Suprapubic skin (tissue), 4 donors: ENCODE results near the gene DNAH12. TPM values are rescaled to one million over a fixed set of nuclear protein-coding genes. Genes with fewer than 3 reads are reported as not detected.

Experiments used
- DNase-seq, 2 donors: peaks; one replicate each; pipeline ENCODE4 v3.0.0-alpha.2; 2019; ENCODE audit warnings: low spot score in 2 of 2
- H3K27ac ChIP-seq: fragments of 200-600 bp; sonication (generic); one replicate; pipeline ENCODE4 v1.5.1; 2019
- H3K27me3 ChIP-seq: fragments of 200-600 bp; sonication (generic); one replicate; pipeline ENCODE4 v1.5.1; 2019
- H3K36me3 ChIP-seq: fragments of 200-600 bp; sonication (generic); one replicate; pipeline ENCODE4 v1.5.1; 2019
- H3K4me1 ChIP-seq: fragments of 200-600 bp; sonication (generic); one replicate; pipeline ENCODE4 v1.5.1; 2019
- H3K4me3 ChIP-seq: fragments of 200-600 bp; sonication (generic); one replicate; pipeline ENCODE4 v1.5.1; 2019; ENCODE audit warnings: mild to moderate bottlenecking
- H3K9me3 ChIP-seq: fragments of 200-600 bp; sonication (generic); one replicate; pipeline ENCODE4 v1.5.1; 2019
- EP300 ChIP-seq: sonication (generic); formaldehyde crosslinking; IDR thresholded peaks from one replicate; pipeline ENCODE4 v1.6.1; 2017; ENCODE audit warnings: antibody characterized with exemption
- POLR2A ChIP-seq, 2 donors: fragments of 450-650 bp; IDR thresholded peaks; one replicate each; pipeline ENCODE4 v1.6.1; 2017; ENCODE audit warnings: antibody characterized with exemption in 2 of 2, mild to moderate bottlenecking in 2 of 2, moderate library complexity in 2 of 2
- POLR2AphosphoS5 ChIP-seq, 3 donors: sonication (generic); formaldehyde crosslinking; IDR thresholded peaks; one replicate each; pipeline ENCODE4 v1.6.1; 2017; ENCODE audit warnings: antibody characterized with exemption in 3 of 3
- whole genome bisulfite sequencing: methylation state at CpG from one replicate; pipeline ENCODE4 v1.1.5; 2018; 5-methylcytosine and 5-hydroxymethylcytosine counted together
- total RNA-seq, 4 donors: library from RNA; depleted of rRNA; stranded (reverse); fragments of >200 nt; gene quantifications; one replicate each; pipeline ENCODE4 v1.1.0, GENCODE V29; 2016
- TF ChIP-seq, protein P1 (sequence below), 2 donors: fragments of 200-600 bp in 1 of 2; fragments of 450-650 bp in 1 of 2; sonication (generic) in 1 of 2; IDR thresholded peaks; one replicate each; pipeline ENCODE4 v1.5.1; 2016 to 2019; ENCODE audit warnings: antibody characterized with exemption in 2 of 2, mild to moderate bottlenecking in 1 of 2, moderate library complexity in 1 of 2

The DNAH12 gene
- total RNA-seq, 4 donors from 2014 or later: 0.73 TPM; not detected in 3

DNA sequence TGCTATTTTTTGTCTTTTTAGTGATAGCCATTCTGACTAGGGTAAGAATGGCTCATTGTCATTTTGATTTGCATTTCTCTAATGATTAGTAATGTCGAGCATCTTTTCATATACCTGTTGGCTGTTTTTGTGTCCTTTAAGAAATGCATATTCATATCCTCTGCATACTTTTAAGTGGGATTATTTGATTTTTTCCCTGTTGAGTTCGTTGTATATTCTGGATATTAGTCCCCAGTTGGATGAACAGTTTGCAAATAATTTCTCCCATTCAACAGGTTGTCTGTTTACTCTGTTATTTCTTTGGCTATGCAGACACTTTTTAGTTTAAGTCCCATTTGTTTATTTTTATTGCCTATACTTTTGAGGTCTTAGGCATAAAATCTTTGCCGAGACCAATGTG lies 282.2 kb downstream of the DNAH12 start:
- no peaks in the 10 kb centered on the region for H3K4me1 ChIP-seq
- no peak for TF ChIP-seq POLR2A (IDR thresholded peaks at IDR 0.05)
- TF ChIP-seq EP300: no peak
- TF ChIP-seq, protein P1, sequence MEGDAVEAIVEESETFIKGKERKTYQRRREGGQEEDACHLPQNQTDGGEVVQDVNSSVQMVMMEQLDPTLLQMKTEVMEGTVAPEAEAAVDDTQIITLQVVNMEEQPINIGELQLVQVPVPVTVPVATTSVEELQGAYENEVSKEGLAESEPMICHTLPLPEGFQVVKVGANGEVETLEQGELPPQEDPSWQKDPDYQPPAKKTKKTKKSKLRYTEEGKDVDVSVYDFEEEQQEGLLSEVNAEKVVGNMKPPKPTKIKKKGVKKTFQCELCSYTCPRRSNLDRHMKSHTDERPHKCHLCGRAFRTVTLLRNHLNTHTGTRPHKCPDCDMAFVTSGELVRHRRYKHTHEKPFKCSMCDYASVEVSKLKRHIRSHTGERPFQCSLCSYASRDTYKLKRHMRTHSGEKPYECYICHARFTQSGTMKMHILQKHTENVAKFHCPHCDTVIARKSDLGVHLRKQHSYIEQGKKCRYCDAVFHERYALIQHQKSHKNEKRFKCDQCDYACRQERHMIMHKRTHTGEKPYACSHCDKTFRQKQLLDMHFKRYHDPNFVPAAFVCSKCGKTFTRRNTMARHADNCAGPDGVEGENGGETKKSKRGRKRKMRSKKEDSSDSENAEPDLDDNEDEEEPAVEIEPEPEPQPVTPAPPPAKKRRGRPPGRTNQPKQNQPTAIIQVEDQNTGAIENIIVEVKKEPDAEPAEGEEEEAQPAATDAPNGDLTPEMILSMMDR (IDR thresholded peaks at IDR 0.05): no peak
- TF ChIP-seq POLR2AphosphoS5 (IDR thresholded peaks at IDR 0.05): no peak
- no peaks in the 10 kb centered on the region for H3K27me3 ChIP-seq
- H3K27ac ChIP-seq: no peak overlapping the region
- no peak overlapping the region for H3K4me3 ChIP-seq
- no peaks in the 10 kb centered on the region for H3K9me3 ChIP-seq
- peaks cover 94% of the 10 kb centered on the region for H3K36me3 ChIP-seq
- 91% methylated on average over 3 of the region's 3 CpGs for WGBS
- no peak for DNase-seq

GRCh38 chr3:57261119-57261518 lies 283.0 kb downstream of the DNAH12 start:
- WGBS: 91% methylated on average over 4 of the region's 4 CpGs
- Histone ChIP-seq H3K27me3 (no peaks in the 10 kb centered on the region), H3K36me3 (peaks cover 88% of the 10 kb centered on the region), H3K27ac (no peak overlapping the region), H3K9me3 (no peaks in the 10 kb centered on the region), H3K4me3 (no peak overlapping the region), H3K4me1 (no peaks in the 10 kb centered on the region)
- no peak for DNase-seq
- TF ChIP-seq POLR2AphosphoS5 (IDR thresholded peaks at IDR 0.05): no peak
- no peak for TF ChIP-seq EP300
- no peak for TF ChIP-seq POLR2A (IDR thresholded peaks at IDR 0.05)
- TF ChIP-seq, protein P1 (IDR thresholded peaks at IDR 0.05): no peak

- Histone ChIP-seq H3K9me3 (no peaks in the 10 kb centered on the region), H3K36me3 (peaks cover 72% of the 10 kb centered on the region), H3K4me1 (no peaks in the 10 kb centered on the region), H3K4me3 (no peak overlapping the region), H3K27ac (no peak overlapping the region), H3K27me3 (no peaks in the 10 kb centered on the region)
- TF ChIP-seq EP300 (no peak), POLR2A (IDR thresholded peaks at IDR 0.05) (no peak), POLR2AphosphoS5 (IDR thresholded peaks at IDR 0.05) (no peak)
- TF ChIP-seq, protein P1 (IDR thresholded peaks at IDR 0.05): no peak
- no peak for DNase-seq
Observed at GRCh38 chr3:57257678-57258077, 286.5 kb downstream of the DNAH12 start.

DNA sequence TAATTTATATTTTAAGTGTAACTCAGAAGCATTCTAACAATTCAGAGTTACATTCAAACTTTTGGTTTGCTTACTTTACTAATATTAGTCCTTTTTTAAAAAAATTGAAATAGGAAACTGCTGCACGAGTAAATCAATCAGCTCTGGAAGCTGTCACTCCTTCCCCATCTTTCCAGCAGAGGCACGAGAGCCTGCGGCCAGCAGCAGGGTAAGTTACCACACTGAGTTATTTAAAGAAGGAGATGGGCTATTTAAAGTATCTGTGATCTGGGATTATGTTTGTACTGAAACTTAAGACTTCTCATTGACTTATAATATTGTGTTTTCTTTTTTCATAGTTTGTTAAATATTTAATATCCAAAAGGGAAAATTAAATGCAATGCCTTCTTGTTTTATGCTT lies 287.3 kb downstream of the DNAH12 start:
- Histone ChIP-seq H3K9me3 (no peaks in the 10 kb centered on the region), H3K36me3 (peaks cover 66% of the 10 kb centered on the region), H3K27me3 (no peaks in the 10 kb centered on the region), H3K27ac (no peak overlapping the region), H3K4me1 (no peaks in the 10 kb centered on the region), H3K4me3 (no peak overlapping the region)
- no peak for DNase-seq
- TF ChIP-seq EP300: no peak
- TF ChIP-seq POLR2A (IDR thresholded peaks at IDR 0.05): no peak
- no peak for TF ChIP-seq POLR2AphosphoS5 (IDR thresholded peaks at IDR 0.05)
- TF ChIP-seq, protein P1 (IDR thresholded peaks at IDR 0.05): no peak
- 82% methylated on average over 3 of the region's 3 CpGs for WGBS

DNA sequence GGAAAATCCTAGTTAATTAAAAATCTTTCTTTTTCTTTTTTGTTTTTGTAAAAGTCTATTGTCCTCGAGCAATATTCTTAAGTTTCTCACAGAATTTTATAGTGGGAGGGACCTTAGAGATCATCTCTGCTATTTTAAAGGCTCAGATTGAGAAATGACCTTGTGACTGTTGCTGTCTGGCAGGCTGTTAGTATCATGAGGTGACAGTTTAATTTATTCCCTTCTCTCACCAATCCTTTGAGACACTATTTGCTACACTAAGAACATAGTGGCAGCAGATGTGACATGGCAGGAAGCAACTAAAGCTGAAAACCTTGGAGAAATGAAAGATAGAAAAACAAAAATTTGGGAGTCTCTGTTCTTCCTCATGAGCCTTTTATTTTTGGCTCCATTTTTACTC lies 291.7 kb downstream of the DNAH12 start:
- no peaks in the 10 kb centered on the region for H3K27me3 ChIP-seq
- no peak overlapping the region for H3K27ac ChIP-seq
- no peak for DNase-seq
- H3K4me3 ChIP-seq: no peak overlapping the region
- WGBS: 64% methylated on average over 1 of the region's 1 CpG
- H3K4me1 ChIP-seq: no peaks in the 10 kb centered on the region
- no peaks in the 10 kb centered on the region for H3K9me3 ChIP-seq
- no peak for TF ChIP-seq POLR2A (IDR thresholded peaks at IDR 0.05)
- TF ChIP-seq, protein P1 (IDR thresholded peaks at IDR 0.05): no peak
- TF ChIP-seq EP300: no peak
- TF ChIP-seq POLR2AphosphoS5 (IDR thresholded peaks at IDR 0.05): no peak
- peaks cover 50% of the 10 kb centered on the region for H3K36me3 ChIP-seq
